HG02798 (cell line): Measurements from ENCODE around the gene HS3ST1.

Experiments
- ATAC-seq: cut with Tn5 transposase; IDR thresholded peaks from one replicate; pipeline ENCODE4 v1.9.1; 2021; ENCODE audit warnings: mild to moderate bottlenecking; ENCODE audit not compliant: unreplicated experiment, poor library complexity

HS3ST1 gene

DNA sequence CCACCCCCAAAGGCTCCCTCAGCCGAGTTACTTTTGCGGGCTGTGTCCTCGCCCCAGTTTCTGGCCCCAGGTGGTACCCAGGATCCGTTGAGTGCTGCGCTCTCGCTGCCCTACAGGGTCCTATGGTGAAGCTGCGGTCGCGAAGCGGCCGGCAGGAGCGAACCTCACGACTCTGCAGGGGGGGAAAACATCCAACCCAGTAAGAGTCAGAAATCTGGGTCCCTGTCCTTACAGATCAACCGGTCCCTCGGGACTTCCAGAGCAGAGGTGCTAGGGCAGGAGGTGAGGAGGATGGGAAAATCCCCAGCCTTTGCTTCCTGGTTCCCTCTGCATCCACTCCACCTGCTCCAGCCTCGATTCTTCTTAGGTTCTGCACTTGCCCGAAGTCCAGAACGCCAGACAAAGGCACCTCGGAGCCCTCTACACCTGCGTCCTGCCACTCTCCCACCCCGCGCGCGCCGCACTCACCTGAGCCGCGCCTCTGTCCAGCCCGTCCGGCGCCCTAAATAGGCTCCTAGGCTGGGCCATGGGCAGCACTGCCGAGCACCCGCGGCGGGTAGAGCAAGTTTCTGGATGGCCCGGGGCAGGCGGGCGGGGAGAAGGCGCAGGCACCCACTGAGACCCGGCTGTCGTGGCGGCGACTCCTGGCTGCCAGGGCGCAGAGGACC lies at the start of gene HS3ST1:
Gene HS3ST1 (minus strand): TSS at position 664 of the 668 bp plus-strand sequence. CDS start 28,889 bp downstream, outside the sequence.
- ATAC-seq = peak; percentile 30

DNA sequence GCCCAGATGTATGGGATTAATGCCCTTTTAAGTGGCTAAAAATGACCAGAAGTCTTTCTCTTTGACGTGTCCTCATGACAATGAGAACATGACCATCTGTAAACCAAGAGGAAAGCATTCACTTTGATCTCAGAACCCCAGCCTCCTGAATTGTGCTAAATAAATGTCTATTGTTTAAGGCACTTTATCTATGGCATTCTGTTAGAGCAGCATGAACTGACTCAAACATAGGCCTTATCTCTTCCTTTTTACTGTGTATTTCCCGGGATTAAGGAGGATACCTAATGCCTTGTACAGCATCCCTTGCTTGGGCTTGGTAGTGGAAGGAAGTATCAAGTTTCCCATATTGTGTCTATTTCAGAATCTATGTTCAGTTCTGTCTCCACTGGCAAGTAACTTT lies 47.2 kb upstream of the HS3ST1 start:
- no peak for ATAC-seq

DNA sequence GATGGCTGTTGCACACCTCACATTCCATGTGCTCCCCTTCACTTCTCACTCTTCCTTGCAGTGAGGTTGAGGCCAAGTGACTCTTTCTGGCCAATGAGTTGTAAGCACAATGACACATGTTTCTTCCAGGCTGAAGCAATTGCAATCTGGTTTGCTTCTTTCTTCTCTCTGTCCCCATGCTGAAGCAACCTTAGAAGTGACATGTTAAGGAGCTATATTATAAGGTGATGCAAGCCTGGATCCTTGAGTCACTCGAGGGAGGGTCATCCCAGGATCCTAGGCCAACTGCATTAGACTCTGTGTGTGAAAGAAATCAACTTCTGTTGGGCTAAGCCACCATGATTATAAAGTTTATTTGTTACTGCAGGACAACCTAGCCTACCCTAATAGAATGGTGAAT lies 45.5 kb upstream of the HS3ST1 start:
- no peak for ATAC-seq

DNA sequence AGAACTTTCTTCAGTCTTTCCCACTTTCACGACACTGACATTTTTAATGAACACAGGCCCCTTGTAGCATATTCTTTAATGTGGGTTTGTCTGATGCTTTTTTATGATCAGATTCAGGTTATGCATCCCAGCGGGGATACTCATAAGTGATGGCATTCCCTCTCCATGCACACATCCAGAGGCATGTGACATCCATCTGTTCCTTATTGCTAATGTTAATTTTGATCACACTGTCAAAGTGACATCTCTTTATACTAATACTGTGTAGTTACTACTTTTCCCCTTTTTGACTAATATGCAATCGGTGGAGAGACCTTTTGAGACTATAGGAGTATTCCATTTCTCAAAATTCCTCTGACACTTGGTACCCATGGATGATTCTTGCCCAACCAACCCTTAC lies 43.8 kb upstream of the HS3ST1 start:
- ATAC-seq = no peak

DNA sequence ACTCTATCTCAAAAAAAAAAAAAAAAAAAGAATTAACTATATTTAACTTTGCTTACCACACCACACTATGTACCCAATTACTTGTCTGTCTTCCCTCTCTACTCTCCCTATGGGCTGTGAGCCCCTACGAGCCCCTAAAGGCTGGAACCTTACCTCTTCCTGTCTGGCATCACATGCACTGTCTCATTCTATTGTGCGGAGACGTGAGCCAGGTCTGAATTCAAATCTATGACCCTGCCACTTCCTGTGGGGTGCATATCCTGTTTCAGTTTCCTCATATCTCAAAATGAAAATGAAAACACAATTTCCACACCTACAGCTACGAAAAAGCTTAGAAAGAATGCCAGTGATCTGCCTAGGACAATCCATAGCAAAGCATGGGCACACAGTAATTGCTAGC lies 42.9 kb upstream of the HS3ST1 start:
- peak; percentile 58 for ATAC-seq

DNA sequence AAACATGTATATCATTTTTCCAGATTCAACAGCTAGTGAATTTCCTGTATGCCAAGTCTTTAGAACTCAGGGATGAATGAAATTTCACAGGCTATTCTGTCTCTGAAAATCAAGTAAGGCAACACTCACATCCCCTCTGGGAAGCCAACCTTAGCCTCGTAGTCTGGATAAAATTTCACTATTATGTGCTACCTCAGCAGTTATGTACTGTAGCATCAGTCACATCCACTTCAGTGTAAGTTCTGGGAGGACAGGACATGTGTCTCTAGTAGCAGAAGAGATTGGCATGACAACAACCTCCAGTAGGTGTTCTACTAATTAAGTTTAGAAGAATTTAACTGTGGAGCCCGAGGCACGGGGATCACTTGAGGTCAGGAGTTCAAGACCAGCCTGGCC lies 42.4 kb upstream of the HS3ST1 start:
- ATAC-seq = no peak

DNA sequence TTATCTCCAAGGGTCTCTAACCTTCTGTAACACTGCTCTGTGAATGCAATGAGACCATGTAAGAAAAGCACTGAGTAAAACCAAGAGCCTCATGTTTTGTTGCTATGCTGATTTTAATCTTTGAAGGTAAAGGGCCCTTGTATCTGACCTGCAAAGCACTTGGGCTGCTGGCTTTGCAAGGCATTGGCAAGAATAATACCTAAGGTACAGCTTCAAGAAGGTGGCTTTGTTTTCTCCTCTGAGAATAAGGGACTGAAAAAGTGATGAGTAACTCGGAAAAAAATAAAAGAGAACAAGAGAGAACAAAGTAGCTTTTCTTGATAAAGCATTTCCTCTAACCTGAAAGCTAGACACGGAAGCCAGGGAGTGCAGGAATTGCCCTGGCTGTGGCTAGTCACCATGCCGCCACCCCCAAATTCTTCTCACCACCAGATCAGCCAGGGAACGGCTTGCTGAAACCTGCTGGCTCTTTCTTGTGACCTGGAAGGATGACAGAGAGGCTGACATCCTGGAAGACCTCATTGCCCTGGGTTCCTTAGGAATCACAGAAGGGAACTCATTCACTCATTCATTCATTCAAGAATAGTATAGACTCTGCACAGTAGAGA lies 41.8 kb upstream of the HS3ST1 start:
- peak; percentile 63 for ATAC-seq

DNA sequence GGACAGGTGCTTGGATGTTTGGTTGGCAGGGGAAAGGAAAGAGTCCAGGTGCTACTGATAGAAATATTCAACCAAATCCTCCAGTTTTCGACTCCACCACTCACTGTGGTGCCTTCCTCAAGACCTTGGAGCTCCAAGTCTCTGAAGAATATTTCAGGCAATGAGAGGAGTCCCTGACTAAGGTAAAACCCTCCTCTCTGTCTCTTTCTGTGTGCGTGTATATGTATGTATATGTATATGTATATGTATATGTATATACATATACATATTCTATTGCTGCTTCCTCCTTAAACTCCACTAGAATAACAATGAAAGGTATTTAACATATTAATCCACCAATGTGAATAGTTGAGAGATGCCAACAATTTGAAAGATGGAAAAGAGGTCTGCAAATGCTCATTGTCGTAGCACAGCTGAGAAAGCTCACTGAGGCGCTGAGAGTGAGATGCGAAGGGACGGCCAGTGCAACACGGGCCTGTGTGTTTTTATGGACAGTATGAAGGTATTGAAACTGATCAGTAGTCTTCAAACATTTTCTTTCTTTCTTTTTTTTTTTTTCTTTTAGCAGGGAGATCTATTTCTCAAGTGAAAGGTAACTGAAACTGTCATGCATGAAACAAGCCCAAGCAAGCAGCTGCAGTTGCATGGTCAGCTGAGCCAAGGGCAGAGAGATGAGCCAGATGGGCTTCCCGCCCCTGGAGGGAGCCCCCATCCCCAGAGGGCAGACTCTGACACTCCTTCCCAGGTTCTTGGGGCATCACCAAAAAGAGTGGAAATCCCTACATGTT lies 41.1 kb upstream of the HS3ST1 start:
- ATAC-seq = peak; percentile 79

DNA sequence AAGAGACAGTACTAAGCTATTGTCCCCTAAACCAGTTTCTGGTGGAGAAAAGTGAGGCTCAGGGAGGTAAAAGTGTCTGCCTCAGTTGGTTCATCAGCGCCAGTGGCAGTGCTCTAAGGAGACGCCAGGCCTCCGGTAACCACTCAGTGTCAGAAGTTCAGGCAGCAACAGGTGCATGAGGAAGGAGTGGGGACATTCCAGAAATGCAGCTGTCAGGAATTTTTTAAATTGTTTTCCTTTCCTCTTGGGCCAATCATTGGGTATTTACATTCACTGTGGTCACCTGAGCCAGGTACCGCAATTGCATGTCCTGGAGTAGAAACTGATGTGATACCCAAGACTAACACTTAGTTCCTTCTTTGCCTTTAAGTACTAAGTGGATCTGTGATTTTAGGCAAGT lies 40.2 kb upstream of the HS3ST1 start:
- ATAC-seq = no peak

DNA sequence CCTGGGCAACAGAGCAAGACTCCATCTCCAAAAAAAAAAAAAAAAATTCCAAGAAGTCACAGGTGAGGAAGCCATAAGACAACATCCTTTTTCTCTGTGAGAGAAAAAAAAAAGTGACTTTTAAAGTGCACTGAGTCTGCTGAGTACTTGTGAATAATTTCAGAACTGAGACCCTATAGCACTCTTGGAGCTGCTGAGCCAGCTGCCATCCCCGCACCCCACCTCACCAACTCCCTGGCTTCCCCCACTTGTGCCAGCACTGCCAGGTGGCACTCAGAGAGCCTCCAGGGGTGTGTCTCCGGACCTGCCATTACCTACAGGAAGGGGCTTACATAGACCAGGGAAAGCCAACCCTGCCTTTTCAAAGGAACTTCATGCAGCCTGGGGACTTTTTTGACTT lies 39.2 kb upstream of the HS3ST1 start:
- ATAC-seq = no peak

DNA sequence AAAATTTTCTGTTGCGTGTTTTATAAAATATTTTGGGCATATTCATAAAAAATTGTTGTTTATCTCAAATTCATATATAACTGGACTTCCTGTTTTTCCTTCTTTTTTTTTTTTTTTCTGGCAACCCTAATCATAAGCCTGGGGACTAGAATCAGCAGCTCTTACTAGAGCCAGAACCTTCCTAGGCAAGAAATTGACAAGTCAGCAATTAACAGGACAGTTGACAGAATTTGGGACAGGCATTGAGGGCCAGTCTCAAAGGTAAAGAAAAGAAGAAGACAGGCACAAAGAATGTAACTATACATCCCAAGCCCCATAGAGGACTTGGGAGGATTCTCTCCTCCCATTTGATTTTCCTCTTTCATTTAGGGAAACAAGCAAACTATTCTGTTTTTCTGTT lies 35.0 kb upstream of the HS3ST1 start:
- ATAC-seq = no peak

DNA sequence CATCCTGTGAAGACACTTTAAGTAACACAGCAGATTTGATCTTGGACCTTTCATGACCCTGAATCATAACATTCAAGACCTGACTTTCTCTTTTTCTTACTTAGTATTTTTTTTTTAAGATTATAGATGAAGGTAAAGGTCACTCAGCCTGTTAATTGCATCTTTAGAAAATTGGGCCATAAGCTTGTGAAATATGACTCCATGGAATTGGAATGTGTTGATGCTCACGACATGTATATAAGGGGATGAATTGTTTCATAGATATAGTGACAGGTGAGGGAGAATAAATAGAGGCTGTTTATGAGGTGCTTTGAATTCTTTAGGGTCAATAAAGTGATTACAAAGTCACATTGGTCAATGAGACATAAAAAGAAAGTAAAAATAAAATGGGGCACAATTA lies 27.7 kb upstream of the HS3ST1 start:
- ATAC-seq = no peak

DNA sequence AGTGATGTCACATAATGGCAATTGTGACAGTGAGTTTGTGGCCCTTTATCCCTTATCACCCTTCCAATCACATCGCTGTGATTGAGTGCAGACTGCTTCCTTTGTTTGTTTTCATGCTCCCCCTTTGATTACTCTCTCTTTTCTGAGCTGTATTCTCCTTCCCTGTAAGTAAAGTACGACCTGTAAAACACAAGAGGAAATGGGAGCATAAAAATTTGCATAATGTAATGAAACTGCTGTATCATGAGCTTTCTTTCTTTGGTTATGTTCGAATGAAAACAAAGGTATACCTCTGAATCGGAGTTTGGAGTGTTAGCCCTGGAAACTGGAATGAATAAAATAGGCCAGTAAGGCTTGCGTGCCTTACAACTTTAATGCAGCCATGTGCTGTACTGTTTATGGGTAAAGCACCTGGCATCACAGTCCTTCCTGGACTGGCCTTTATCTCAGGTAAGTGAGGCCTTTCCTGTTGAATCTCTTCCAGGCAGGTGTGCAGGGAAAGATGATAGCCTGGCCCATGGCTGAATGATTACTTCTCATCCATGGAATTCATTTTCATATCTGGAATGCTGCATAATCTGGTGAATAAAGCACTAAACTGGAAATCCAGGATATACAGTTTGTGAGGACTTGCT lies 26.6 kb upstream of the HS3ST1 start:
- no peak for ATAC-seq

DNA sequence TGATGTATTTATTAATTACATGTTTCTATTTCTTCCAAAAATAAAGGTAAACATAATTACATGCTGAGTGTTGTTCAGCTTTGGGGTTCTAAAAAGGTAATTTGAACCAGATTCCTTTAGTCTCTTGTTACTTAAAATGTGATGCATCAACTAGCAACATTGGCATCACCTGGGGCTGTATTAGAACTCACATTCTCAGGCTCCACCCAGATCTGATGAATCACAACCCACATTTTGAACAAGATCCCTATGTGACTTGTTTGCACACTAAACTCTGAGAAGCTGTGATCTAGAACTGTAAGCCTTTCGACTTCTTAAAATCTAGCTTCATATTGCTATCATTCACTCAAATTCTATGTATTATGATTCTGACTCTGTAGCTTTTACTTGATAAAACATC lies 23.0 kb upstream of the HS3ST1 start:
- no peak for ATAC-seq

DNA sequence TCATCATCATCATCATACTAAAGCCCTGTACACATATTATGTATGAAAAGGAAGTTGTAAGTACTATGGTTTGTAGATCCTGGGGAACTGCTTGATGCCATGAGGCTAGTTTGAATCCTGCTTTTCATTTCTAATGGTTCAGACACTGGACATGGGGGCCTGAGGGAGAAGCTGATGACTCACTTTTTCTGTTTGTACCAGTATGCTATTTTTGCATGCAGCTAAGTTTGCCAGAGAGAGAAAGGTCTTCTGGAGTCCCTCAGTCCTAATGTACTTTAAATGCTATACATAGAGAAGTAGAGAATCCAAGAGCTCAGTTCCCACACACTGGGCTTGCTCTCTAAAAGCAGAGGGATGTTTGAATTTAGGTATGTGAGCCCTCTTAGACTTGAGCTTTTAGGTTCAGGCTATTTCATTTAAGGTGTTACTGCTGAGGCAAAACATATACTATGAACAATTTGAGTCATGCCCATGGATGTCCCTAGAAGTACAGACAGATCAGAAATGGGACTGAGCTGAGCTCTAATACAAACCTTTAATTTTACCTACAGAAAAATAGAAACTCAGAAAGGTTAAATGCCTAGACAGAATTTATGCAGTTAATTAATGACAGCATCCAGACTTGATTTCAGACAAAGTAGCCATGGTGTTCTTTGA lies 17.6 kb upstream of the HS3ST1 start:
- ATAC-seq = no peak

DNA sequence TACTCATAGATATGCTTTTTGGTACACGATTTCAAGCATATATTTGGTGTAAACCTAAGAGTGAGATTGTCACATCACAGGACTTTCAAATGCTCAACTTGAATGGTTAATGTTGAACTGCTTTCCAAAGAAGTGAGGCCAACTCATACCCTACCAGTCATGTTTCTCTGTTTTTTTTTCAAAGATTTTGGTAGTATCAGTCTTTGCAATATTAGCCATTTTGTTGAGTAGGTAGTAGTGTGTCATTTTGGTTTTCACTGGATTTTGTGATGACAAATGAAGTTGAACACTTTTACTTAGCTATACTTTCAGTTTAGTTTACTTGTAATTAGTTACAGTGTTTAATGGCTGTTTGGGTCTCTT lies 12.5 kb upstream of the HS3ST1 start:
- ATAC-seq = no peak

DNA sequence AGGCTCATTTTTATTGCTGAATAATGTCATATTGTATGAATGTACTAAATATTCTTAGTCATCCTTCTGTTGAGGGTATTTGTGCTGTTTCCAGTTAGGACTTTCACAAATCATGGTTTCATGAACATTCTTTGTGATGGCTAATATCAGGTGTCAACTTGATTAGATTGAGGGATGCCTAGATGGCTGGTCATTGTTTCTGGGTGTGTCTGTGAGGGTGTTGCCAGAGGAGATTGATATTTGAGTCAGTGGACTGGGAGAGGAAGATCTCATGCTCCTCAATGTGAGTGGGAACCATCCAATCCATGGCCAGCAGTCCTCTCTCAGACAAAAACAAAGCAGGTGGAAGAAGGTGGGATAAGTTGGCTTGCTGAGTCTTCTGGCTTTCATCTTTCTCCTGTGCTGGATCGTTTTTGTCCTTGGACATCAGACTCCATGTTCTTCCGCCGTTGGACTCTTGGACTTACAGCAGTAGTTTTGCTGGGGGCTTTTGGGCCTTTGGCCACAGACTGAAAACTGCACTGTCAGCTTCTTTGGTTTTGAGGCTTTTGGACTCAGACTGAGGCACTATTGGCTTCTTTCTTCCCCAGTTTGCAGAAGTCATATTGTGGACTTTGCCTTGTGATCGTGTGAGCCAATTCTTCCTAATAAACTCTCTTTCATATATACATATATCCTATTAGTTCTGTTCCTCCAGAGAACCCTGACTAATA lies 11.9 kb upstream of the HS3ST1 start:
- ATAC-seq = no peak

DNA sequence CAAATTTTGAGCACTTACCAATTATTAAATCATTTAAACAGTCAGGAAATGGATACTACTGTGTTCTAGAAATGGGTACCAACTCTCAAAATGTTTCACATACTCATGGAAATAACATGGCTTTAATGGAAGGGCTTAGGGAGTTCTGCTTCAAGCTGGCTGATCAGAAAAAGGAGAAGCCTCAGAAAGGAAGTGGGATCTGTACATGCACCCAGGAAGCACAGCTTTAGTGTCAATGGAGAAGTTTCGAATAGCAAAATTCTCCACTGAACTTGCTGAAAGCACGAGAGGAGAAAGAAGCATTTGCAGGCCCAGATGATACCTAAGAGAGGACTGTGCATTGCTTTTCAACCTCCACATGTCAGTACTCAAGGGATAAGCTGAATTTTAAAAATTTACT lies 11.1 kb upstream of the HS3ST1 start:
- no peak for ATAC-seq

DNA sequence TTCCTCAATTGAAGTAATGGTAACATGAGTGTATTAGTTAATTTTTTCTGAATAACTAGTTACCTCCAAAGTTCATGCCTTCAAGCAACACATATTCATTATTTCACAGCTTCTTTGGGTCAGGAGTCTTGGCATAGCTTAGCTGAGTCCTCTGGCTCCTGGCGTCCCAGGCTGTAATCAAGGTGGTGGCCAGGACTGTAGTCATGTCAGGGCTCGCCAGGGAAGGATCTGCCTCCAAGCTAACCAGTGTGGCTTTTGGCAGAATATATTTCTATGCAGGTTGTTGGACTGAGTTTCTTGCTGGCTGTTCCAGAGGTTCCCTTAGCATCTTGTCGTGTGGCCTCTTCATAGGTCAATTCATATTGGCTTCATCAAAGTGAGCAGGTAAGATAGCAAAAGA lies 10.0 kb upstream of the HS3ST1 start:
- no peak for ATAC-seq

DNA sequence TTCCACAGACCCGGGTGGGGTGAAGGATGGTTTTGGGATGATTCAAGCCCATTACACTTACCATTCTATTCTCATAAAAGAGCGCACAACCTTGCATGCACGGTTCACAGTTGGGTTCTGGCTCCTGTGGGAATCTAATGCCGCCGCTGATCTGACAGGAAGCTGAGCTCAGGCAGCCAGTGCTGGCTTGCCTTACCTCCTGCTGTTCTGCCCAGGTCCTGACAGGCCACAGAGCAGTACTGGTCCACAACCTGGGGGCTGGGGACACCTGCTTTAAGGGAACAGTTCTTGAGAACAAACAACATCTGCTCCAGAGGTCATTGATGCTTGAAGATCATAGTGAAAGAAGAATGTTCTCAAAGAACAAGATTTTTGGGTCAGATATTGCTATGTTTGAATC lies 8.0 kb upstream of the HS3ST1 start:
- peak; percentile 45 for ATAC-seq
